ENCODE data around the gene VPS52.
A peak's percentile ranks its signal among the peaks of the same experiment; 100 is the strongest.

The VPS52 gene

GRCh38 chr6:33206864-33207551 is 64.7 kb downstream of the VPS52 start:
- Histone ChIP-seq H3K4me1 (ENCODE audit: control insufficient read depth, insufficient read depth, low read depth, low read length) (peaks cover 43% of the 10 kb centered on the region), H3K27ac (ENCODE audit: low read length, poor library complexity, severe bottlenecking) (no peak overlapping the region), H4K91ac (ENCODE audit: low read length) (peak overlapping the region; percentile 66), H3K23ac (ENCODE audit: low read length in 2 of 2) (no peak overlapping the region), H3K4me3 (ENCODE audit: insufficient read depth in 1 of 2, low read depth in 1 of 2, low read length in 2 of 2) (peak overlapping the region; percentile 88 to 96), H2BK5ac (ENCODE audit: low read depth, low read length, poor library complexity, severe bottlenecking) (no peak overlapping the region), H2BK12ac (ENCODE audit: low read length in 2 of 2) (peak overlapping the region in 1 of 2 experiments; percentile 21), H3K18ac (ENCODE audit: low read depth in 1 of 2, low read length in 2 of 2) (peak overlapping the region; percentile 80 to 89), H3K9me3 (ENCODE audit: control insufficient read depth, low read length) (no peaks in the 10 kb centered on the region), H3K27me3 (ENCODE audit: control insufficient read depth in 1 of 2, insufficient read depth in 1 of 2, low read length in 2 of 2) (no peaks in the 10 kb centered on the region), H2AK5ac (ENCODE audit: low read length, severe bottlenecking) (peak overlapping the region; percentile 56), H3K4ac (ENCODE audit: low read depth in 1 of 2, low read length in 2 of 2) (peak overlapping the region in 1 of 2 experiments; percentile 75), H3K14ac (ENCODE audit: low read length in 2 of 2) (peak overlapping the region in 1 of 2 experiments; percentile 85), H3K9ac (ENCODE audit: low read length) (peak overlapping the region; percentile 100), H2BK120ac (ENCODE audit: low read depth, low read length) (peak overlapping the region; percentile 83), H2BK15ac (ENCODE audit: low read depth, poor library complexity, severe bottlenecking) (no peak overlapping the region), H3K79me1 (replicated peaks; ENCODE audit: low read length, poor library complexity, severe bottlenecking) (peaks cover 12% of the 10 kb centered on the region), H3K36me3 (ENCODE audit: control insufficient read depth in 1 of 2, insufficient read depth in 2 of 2, low read depth in 1 of 2, low read length in 2 of 2) (peaks cover 39 to 46% of the 10 kb centered on the region in 2 experiments), H4K8ac (ENCODE audit: low read length) (peak overlapping the region; percentile 83), H2AFZ (ENCODE audit: low read depth, low read length) (no peak overlapping the region), H3K4me2 (ENCODE audit: low read length, poor library complexity, severe bottlenecking) (peak overlapping the region; percentile 89)
- WGBS = 10% methylated on average over 11 of the region's 20 CpGs
- peak; percentile 94 for DNase-seq

GRCh38 chr6:33206027-33206863 is 65.4 kb downstream of the VPS52 start:
- H2BK15ac ChIP-seq (ENCODE audit: low read depth, poor library complexity, severe bottlenecking) = no peak overlapping the region

GRCh38 chr6:33205191-33206026 is 66.3 kb downstream of the VPS52 start:
- H3K36me3 ChIP-seq (ENCODE audit: control insufficient read depth in 1 of 2, insufficient read depth in 2 of 2, low read depth in 1 of 2, low read length in 2 of 2) = peaks cover 31 to 38% of the 10 kb centered on the region in 2 experiments
- peaks cover 49% of the 10 kb centered on the region for H3K4me1 ChIP-seq (ENCODE audit: control insufficient read depth, insufficient read depth, low read depth, low read length)
- no peak overlapping the region for H4K91ac ChIP-seq (ENCODE audit: low read length)
- H2BK15ac ChIP-seq (ENCODE audit: low read depth, poor library complexity, severe bottlenecking) = peak overlapping the region; percentile 44
- no peak overlapping the region for H2BK120ac ChIP-seq (ENCODE audit: low read depth, low read length)
- peak overlapping the region; percentile 84 for H4K8ac ChIP-seq (ENCODE audit: low read length)
- peak overlapping the region in 1 of 2 experiments; percentile 11 for H2BK12ac ChIP-seq (ENCODE audit: low read length in 2 of 2)
- H3K4me2 ChIP-seq (ENCODE audit: low read length, poor library complexity, severe bottlenecking) = peak overlapping the region; percentile 97
- H2AFZ ChIP-seq (ENCODE audit: low read depth, low read length) = no peak overlapping the region
- no peaks in the 10 kb centered on the region for H3K9me3 ChIP-seq (ENCODE audit: control insufficient read depth, low read length)
- H3K9ac ChIP-seq (ENCODE audit: low read length) = peak overlapping the region; percentile 84
- H3K23ac ChIP-seq (ENCODE audit: low read length in 2 of 2) = no peak overlapping the region
- peak overlapping the region; percentile 79 to 86 for H3K4me3 ChIP-seq (ENCODE audit: insufficient read depth in 1 of 2, low read depth in 1 of 2, low read length in 2 of 2)
- no peak overlapping the region for H2BK5ac ChIP-seq (ENCODE audit: low read depth, low read length, poor library complexity, severe bottlenecking)
- H3K18ac ChIP-seq (ENCODE audit: low read depth in 1 of 2, low read length in 2 of 2) = peak overlapping the region; percentile 81 to 95
- H3K14ac ChIP-seq (ENCODE audit: low read length in 2 of 2) = no peak overlapping the region
- peak; percentile 59 for DNase-seq
- peak overlapping the region; percentile 54 for H2AK5ac ChIP-seq (ENCODE audit: low read length, severe bottlenecking)
- no peaks in the 10 kb centered on the region for H3K27me3 ChIP-seq (ENCODE audit: control insufficient read depth in 1 of 2, insufficient read depth in 1 of 2, low read length in 2 of 2)
- H3K4ac ChIP-seq (ENCODE audit: low read depth in 1 of 2, low read length in 2 of 2) = peak overlapping the region; percentile 82 to 86
- peaks cover 10% of the 10 kb centered on the region for H3K79me1 ChIP-seq (replicated peaks; ENCODE audit: low read length, poor library complexity, severe bottlenecking)
- WGBS = 36% methylated on average over 7 of the region's 17 CpGs
- H3K27ac ChIP-seq (ENCODE audit: low read length, poor library complexity, severe bottlenecking) = peak overlapping the region; percentile 36

More at GRCh38 chr6:33206027-33206863, 65.4 kb downstream of the VPS52 start:
- H2BK5ac ChIP-seq (ENCODE audit: low read depth, low read length, poor library complexity, severe bottlenecking) = no peak overlapping the region
- H3K23ac ChIP-seq (ENCODE audit: low read length in 2 of 2) = no peak overlapping the region
- H2BK120ac ChIP-seq (ENCODE audit: low read depth, low read length) = no peak overlapping the region
- no peak overlapping the region for H4K91ac ChIP-seq (ENCODE audit: low read length)
- WGBS = 87% methylated on average over 3 of the region's 3 CpGs
- H2BK12ac ChIP-seq (ENCODE audit: low read length in 2 of 2) = no peak overlapping the region
- no peak overlapping the region for H3K4me3 ChIP-seq (ENCODE audit: insufficient read depth in 1 of 2, low read depth in 1 of 2, low read length in 2 of 2)
- H2AFZ ChIP-seq (ENCODE audit: low read depth, low read length) = no peak overlapping the region
- DNase-seq = peak; percentile 46
- H3K27me3 ChIP-seq (ENCODE audit: control insufficient read depth in 1 of 2, insufficient read depth in 1 of 2, low read length in 2 of 2) = no peaks in the 10 kb centered on the region
- peaks cover 12% of the 10 kb centered on the region for H3K79me1 ChIP-seq (replicated peaks; ENCODE audit: low read length, poor library complexity, severe bottlenecking)
- H3K18ac ChIP-seq (ENCODE audit: low read depth in 1 of 2, low read length in 2 of 2) = peak overlapping the region in 1 of 2 experiments; percentile 80
- H3K4me1 ChIP-seq (ENCODE audit: control insufficient read depth, insufficient read depth, low read depth, low read length) = peaks cover 49% of the 10 kb centered on the region
- H3K4me2 ChIP-seq (ENCODE audit: low read length, poor library complexity, severe bottlenecking) = no peak overlapping the region
- H3K14ac ChIP-seq (ENCODE audit: low read length in 2 of 2) = no peak overlapping the region
- no peaks in the 10 kb centered on the region for H3K9me3 ChIP-seq (ENCODE audit: control insufficient read depth, low read length)
- H3K9ac ChIP-seq (ENCODE audit: low read length) = peak overlapping the region; percentile 68
- H4K8ac ChIP-seq (ENCODE audit: low read length) = no peak overlapping the region
- no peak overlapping the region for H3K4ac ChIP-seq (ENCODE audit: low read depth in 1 of 2, low read length in 2 of 2)
- peak overlapping the region; percentile 27 for H2AK5ac ChIP-seq (ENCODE audit: low read length, severe bottlenecking)
- peaks cover 37 to 44% of the 10 kb centered on the region in 2 experiments for H3K36me3 ChIP-seq (ENCODE audit: control insufficient read depth in 1 of 2, insufficient read depth in 2 of 2, low read depth in 1 of 2, low read length in 2 of 2)
- no peak overlapping the region for H3K27ac ChIP-seq (ENCODE audit: low read length, poor library complexity, severe bottlenecking)
